Lung (tissue), 12 donors: ENCODE results near the gene SFT2D3. TPM values are rescaled to one million over a fixed set of nuclear protein-coding genes. Genes with fewer than 3 reads are reported as not detected.
"Not testable (repeated sequence)": the region's sequence is repeated elsewhere in the genome, so short reads cannot be mapped to it uniquely, and the experiment has no call there.

Experiments used
- ATAC-seq: fragments of 200-7000 bp; cut with Tn5 transposase; one replicate; pipeline ENCODE4 v1.9.1; 2020; ENCODE audit warnings: moderate number of reproducible peaks; ENCODE audit not compliant: insufficient read depth, low FRiP score
- DNase-seq, 3 donors: peaks; one replicate each; pipeline ENCODE4 v3.0.0-alpha.2; 2013 to 2017
- H3K27ac ChIP-seq, 2 donors: one replicate each; pipeline ENCODE4 v1.5.1; 2013; ENCODE audit warnings: mild to moderate bottlenecking in 2 of 2, moderate library complexity in 2 of 2, control low read depth in 1 of 2, inconsistent platforms in 1 of 2, low read depth in 1 of 2, low read length in 1 of 2
- H3K27me3 ChIP-seq, 3 donors: one replicate each; pipeline ENCODE4 v1.5.1; 2013; ENCODE audit warnings: low read length in 2 of 3; ENCODE audit not compliant: control insufficient read depth in 3 of 3, insufficient read depth in 3 of 3
- H3K36me3 ChIP-seq, 4 donors: one replicate each; pipeline ENCODE4 v1.5.1; 2013; ENCODE audit warnings: low read length in 4 of 4, mild to moderate bottlenecking in 1 of 4, moderate library complexity in 1 of 4; ENCODE audit not compliant: control insufficient read depth in 4 of 4, insufficient read depth in 4 of 4
- H3K4me1 ChIP-seq, 5 donors: one replicate each; pipeline ENCODE4 v1.5.1; 2013; ENCODE audit warnings: low read length in 5 of 5, mild to moderate bottlenecking in 2 of 5, moderate library complexity in 1 of 5; ENCODE audit not compliant: control insufficient read depth in 5 of 5, insufficient read depth in 5 of 5
- H3K4me3 ChIP-seq: one replicate; pipeline ENCODE4 v1.5.1; 2013; ENCODE audit warnings: mild to moderate bottlenecking, control low read depth, moderate library complexity
- H3K9ac ChIP-seq, 2 donors: one replicate each; pipeline ENCODE4 v1.5.1; 2013; ENCODE audit warnings: low read length in 2 of 2, control low read depth in 1 of 2; ENCODE audit not compliant: insufficient read depth in 1 of 2
- H3K9me3 ChIP-seq, 4 donors: one replicate each; pipeline ENCODE4 v1.5.1; 2013; ENCODE audit warnings: low read length in 3 of 4, mild to moderate bottlenecking in 1 of 4, moderate library complexity in 1 of 4; ENCODE audit not compliant: control insufficient read depth in 4 of 4, insufficient read depth in 3 of 4
- CTCF ChIP-seq: IDR thresholded peaks from 2 replicates; pipeline ENCODE4 v1.5.1; 2012; ENCODE audit warnings: mild to moderate bottlenecking; ENCODE audit errors: control extremely low read depth, extremely low read depth
- WGBS, 2 donors: extraction: QIAGEN DNeasy Blood & Tissue Kit; methylation state at CpG; one replicate each; pipeline ENCODE4 v1.1.7; 2013; 5-methylcytosine and 5-hydroxymethylcytosine counted together
- polyA plus RNA-seq, 2 donors: library from polyadenylated mRNA; stranded (reverse); fragments of 200-250 nt; gene quantifications; one replicate each; pipeline ENCODE4 v1.2.1, GENCODE V29; 2013
- total RNA-seq, 2 donors: library from RNA; depleted of rRNA in 1 of 2; stranded (reverse); fragments of >200 nt in 1 of 2; gene quantifications; one replicate each; pipeline ENCODE4 v1.2.1, GENCODE V29; 2014 to 2021
- donor health status: control.
- donor health status: control.
- donor health status: Bipolar disorder and iron deficiency.
- donor health status: healthy.
- donor health status: DM: yes; HTN: yes; CAD: no.

SFT2D3 gene
- total and polyA plus RNA-seq, 4 donors = 5.0 to 11.0 (median 8.5) TPM

- no peak for ATAC-seq
- 94 to 95% methylated on average over 3 of the region's 3 CpGs for WGBS, 2 donors
- Histone ChIP-seq H3K9ac (no peak overlapping the region), H3K9me3 (no peaks in the 10 kb centered on the region), H3K36me3 (peaks cover 3 to 7% (median 6%) of the 10 kb centered on the region in 4 donors), H3K4me3 (no peak overlapping the region), H3K27me3 (no peaks in the 10 kb centered on the region), H3K4me1 (peaks cover 0 to 8% (median 2%) of the 10 kb centered on the region in 5 donors), H3K27ac (no peak overlapping the region)
- no peak for TF ChIP-seq CTCF
- no peak for DNase-seq
Observed at GRCh38 chr2:127740665-127741288, 39.5 kb downstream of the SFT2D3 start.

- H3K9ac ChIP-seq = no peak overlapping the region
- H3K4me1 ChIP-seq = peaks cover 0 to 4% (median 2%) of the 10 kb centered on the region in 5 donors
- no peaks in the 10 kb centered on the region for H3K27me3 ChIP-seq
- H3K9me3 ChIP-seq = no peaks in the 10 kb centered on the region
- no peak for TF ChIP-seq CTCF
- peaks cover 3 to 10% (median 9%) of the 10 kb centered on the region in 4 donors for H3K36me3 ChIP-seq
- ATAC-seq (no peak), DNase-seq (no peak)
- 78 to 85% methylated on average over 3 of the region's 3 CpGs for WGBS, 2 donors
- H3K27ac ChIP-seq = no peak overlapping the region
- H3K4me3 ChIP-seq = no peak overlapping the region
Observed at GRCh38 chr2:127743477-127744026, 42.3 kb downstream of the SFT2D3 start.

GRCh38 chr2:127747621-127748020, 46.3 kb downstream of the SFT2D3 start:
- TF ChIP-seq CTCF = no peak
- DNase-seq (no peak), ATAC-seq (no peak)
- H3K4me1 ChIP-seq = peaks cover 0 to 3% (median 0%) of the 10 kb centered on the region in 5 donors
- no peak overlapping the region for H3K27ac ChIP-seq
- H3K27me3 ChIP-seq = no peaks in the 10 kb centered on the region
- no peak overlapping the region for H3K4me3 ChIP-seq
- H3K9ac ChIP-seq = no peak overlapping the region
- WGBS, 2 donors = 94 to 97% methylated on average over 5 of the region's 5 CpGs
- H3K36me3 ChIP-seq = peaks cover 3 to 11% (median 10%) of the 10 kb centered on the region in 4 donors
- no peaks in the 10 kb centered on the region for H3K9me3 ChIP-seq

- H3K27ac ChIP-seq, H3K9me3 ChIP-seq, DNase-seq, H3K4me1 ChIP-seq, H3K9ac ChIP-seq, H3K27me3 ChIP-seq, H3K4me3 ChIP-seq: not testable (repeated sequence)
- 61 to 70% methylated on average over 5 of the region's 5 CpGs for WGBS, 2 donors
- ATAC-seq = peak; percentile 39
- H3K36me3 ChIP-seq = peaks cover 0 to 11% (median 10%) of the 10 kb centered on the region in 4 donors
Observed at GRCh38 chr2:127749537-127749936, 48.2 kb downstream of the SFT2D3 start.
